ENCODE measurements around the gene FAM240A.
"Not testable (repeated sequence)": the region's sequence is repeated elsewhere in the genome, so short reads cannot be mapped to it uniquely, and the experiment has no call there.

FAM240A gene

GRCh38 chr3:46612324-46612723, at the start of gene FAM240A:
TSS of gene FAM240A (plus strand) at chr3:46612525. CDS start at chr3:46612684, 159 bp downstream.
- no peak for DNase-seq

GRCh38 chr3:46564190-46565021, 47.9 kb upstream of the FAM240A start:
- DNase-seq, result no peak

GRCh38 chr3:46565077-46565476, 47.2 kb upstream of the FAM240A start:
- DNase-seq, result no peak

- DNase-seq, result no peak
Observed at GRCh38 chr3:46565607-46566039, 46.7 kb upstream of the FAM240A start.

- peak; percentile 41 for DNase-seq
Observed at GRCh38 chr3:46566040-46566641, 46.2 kb upstream of the FAM240A start, which contains the start of gene LRRC2. TSS of gene LRRC2 (minus strand) at chr3:46566302. CDS start at chr3:46551591, 14,711 bp downstream.

- DNase-seq, result no peak
Observed at GRCh38 chr3:46571684-46572083, 40.6 kb upstream of the FAM240A start.

- no peak for DNase-seq
Observed at GRCh38 chr3:46573701-46574100, 38.6 kb upstream of the FAM240A start.

GRCh38 chr3:46574243-46574646, 38.1 kb upstream of the FAM240A start:
- DNase-seq, result no peak

- DNase-seq, result no peak
Observed at GRCh38 chr3:46574881-46575576, 37.3 kb upstream of the FAM240A start.

GRCh38 chr3:46575577-46576222, 36.6 kb upstream of the FAM240A start:
- DNase-seq, result no peak

- DNase-seq, result no peak
Observed at GRCh38 chr3:46576386-46576785, 35.9 kb upstream of the FAM240A start.

GRCh38 chr3:46576879-46577278, 35.4 kb upstream of the FAM240A start:
- no peak for DNase-seq

- DNase-seq, result not testable (repeated sequence)
Observed at GRCh38 chr3:46577580-46578249, 34.6 kb upstream of the FAM240A start.

GRCh38 chr3:46578973-46579755, 33.2 kb upstream of the FAM240A start:
- no peak for DNase-seq

- no peak for DNase-seq
Observed at GRCh38 chr3:46579756-46580286, 32.5 kb upstream of the FAM240A start.

- no peak for DNase-seq
Observed at GRCh38 chr3:46580675-46581074, 31.6 kb upstream of the FAM240A start.

- DNase-seq, result no peak
Observed at GRCh38 chr3:46584598-46585467, 27.5 kb upstream of the FAM240A start.

- DNase-seq, result no peak
Observed at GRCh38 chr3:46585799-46586693, 26.3 kb upstream of the FAM240A start.

GRCh38 chr3:46586738-46587246, 25.5 kb upstream of the FAM240A start:
- DNase-seq, result no peak
